ENCODE measurements around the gene BEND7.
"Not testable (repeated sequence)": the region's sequence is repeated elsewhere in the genome, so short reads cannot be mapped to it uniquely, and the experiment has no call there.

The BEND7 gene

DNA sequence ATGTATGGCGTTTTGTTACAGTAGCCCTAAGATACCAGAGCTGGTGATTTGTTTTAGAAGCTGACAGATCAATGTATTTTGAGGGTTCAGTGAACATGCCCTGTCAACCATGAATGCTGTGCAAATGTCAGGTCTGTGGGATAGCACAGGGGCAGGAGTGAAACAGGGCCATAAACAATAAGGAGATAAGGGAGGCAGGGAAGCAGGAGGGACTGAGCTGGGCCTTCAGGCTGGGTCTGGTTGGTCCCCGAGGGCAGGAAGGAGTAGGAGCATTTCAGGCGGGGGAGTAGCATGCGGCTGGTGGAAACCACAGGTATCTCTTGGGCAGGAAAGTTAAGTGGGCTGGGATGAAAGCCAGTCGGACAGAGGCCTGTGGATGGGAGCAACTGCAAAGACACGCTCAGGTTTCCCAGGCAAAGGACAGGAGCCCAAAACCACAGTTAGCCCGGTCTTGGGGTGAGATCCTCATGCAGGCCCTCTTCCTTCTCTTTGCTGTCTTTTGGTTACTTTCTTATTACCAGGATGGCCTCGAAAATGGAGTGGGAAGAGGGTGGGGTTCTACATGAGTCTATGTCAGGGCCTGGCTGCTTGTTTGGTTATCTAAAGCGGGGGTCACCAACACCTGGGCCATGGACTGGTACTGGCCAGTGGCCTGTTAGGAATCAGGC is 111.2 kb downstream of the BEND7 start:
- DNase-seq, result no peak

GRCh38 chr10:13416760-13417159 is 112.1 kb downstream of the BEND7 start:
- no peak for DNase-seq

GRCh38 chr10:13414855-13415254 is 114.0 kb downstream of the BEND7 start:
- no peak for DNase-seq

DNA sequence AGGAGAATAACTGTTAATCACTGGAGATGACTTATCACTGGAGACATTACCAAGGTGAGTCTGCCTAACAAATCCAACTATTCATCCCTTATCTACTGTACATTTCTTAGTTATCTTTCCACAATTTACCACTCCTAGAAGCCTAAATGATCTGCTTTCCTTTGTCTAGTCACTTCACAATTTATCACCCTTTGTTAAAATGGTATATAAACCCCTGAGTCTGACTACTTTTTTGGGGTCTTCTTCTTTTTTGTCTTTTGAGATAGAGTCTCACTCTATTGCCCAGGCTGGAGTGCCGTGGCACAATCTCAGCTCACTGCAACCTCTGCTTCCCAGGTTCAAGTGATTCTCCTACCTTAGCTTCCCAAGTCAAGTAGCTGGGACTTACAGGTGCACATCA is 114.7 kb downstream of the BEND7 start:
- DNase-seq, result no peak

- no peak for DNase-seq
These were observed 115.9 kb downstream of the BEND7 start for GRCh38 chr10:13412894-13413293.

GRCh38 chr10:13404791-13405190 is 124.0 kb downstream of the BEND7 start:
- no peak for DNase-seq

GRCh38 chr10:13404305-13404759 is 124.5 kb downstream of the BEND7 start:
- no peak for DNase-seq

DNA sequence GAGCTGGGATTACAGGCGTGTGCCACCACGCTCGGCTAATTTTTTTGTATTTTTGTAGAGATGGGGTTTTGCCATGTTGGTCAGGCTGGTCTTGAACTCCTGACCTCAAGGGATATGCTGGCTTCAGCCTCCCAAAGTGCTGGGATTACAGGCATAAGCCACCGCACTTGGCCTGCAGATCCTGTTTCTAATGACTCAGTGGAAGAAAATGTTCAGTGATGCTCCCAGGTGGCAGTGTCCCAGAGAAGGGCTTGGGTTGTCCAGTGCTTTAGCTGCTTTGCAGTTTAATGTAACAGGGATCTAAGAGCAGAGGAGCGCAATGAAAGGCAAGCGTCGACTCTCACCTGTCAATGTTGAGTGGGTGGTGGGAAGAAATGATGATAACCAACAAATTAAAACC is 125.4 kb downstream of the BEND7 start:
- DNase-seq, result not testable (repeated sequence)

- no peak for DNase-seq
These were observed 126.8 kb downstream of the BEND7 start for GRCh38 chr10:13402021-13402420.

- DNase-seq, result no peak
These were observed 127.7 kb downstream of the BEND7 start for GRCh38 chr10:13401142-13401541.

DNA sequence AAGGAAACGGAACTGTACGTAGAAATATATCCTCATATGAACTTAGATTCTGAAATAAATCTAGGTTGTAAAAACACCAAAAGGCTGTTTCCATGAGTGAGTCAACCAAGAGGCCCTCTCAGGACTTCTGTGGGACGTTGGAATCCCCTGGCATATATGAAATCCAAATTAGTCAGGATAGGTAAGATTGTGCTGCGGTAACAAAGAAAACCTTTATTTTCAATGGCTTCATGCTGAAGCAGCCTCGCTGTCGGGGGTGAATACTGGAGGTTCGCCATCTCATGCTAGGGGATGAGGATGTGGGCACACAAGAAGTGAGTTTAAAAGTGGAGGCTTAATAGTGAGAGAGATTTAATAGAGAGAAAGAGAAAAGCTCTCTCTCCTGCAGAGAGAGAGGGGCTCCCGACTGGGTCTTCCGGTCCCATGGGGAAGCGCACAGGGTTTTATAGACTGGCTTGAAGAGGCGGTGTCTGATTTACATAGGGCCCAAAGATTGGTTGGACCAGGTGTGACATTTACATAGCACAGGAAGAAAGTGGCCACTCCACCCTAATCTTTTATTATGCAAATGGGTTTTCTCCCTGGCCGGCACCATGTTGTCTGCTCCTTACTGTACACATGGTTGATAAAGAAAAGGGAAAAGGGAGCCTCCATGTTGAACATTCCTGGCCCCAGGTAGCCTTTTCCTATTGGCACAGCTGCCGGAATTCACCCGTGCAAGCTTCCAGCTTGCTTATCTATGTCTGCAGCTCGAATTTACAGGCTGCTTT is 128.4 kb downstream of the BEND7 start:
- DNase-seq, result no peak

- no peak for DNase-seq
These were observed 129.1 kb downstream of the BEND7 start for GRCh38 chr10:13399752-13400151.

GRCh38 chr10:13399236-13399635 is 129.6 kb downstream of the BEND7 start:
- DNase-seq, result no peak

DNA sequence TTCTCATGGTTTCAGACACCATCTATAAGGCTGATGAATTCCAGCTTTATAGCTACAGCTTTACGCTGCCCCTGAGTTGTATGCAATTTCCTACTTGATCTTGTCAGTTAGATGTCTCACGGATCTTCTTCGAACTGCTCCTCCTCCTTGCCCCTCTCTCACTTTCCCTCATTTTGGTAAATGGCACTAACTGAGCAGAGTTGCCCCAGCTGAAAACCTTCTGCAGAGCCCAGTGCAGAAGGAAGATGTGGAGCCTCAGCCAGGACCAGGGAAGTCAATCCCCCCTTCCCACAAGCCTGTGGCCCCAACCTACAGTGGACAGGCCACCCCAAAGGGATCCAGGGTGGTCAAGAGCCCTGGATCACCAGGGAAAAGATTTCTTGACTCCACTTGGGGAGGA is 131.8 kb downstream of the BEND7 start:
- no peak for DNase-seq

DNA sequence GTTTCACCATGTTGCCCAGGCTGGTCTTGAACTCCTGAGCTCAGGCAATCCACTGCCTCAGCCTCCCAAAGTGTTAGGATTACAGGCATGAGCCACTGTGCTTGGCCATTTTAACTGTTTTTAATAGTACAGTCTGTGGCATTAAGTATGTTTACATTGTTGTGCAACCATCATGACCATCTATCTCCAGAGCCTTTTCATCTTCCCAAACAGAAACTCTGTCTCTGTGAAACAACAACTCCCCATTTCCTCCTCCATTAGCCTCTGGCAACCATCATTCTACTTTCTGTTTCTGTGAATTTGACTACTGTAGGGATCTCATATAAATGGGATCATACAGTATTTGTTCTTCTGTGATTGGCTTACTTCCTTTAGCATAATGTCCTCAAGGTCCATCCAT is 132.4 kb downstream of the BEND7 start:
- no peak for DNase-seq

DNA sequence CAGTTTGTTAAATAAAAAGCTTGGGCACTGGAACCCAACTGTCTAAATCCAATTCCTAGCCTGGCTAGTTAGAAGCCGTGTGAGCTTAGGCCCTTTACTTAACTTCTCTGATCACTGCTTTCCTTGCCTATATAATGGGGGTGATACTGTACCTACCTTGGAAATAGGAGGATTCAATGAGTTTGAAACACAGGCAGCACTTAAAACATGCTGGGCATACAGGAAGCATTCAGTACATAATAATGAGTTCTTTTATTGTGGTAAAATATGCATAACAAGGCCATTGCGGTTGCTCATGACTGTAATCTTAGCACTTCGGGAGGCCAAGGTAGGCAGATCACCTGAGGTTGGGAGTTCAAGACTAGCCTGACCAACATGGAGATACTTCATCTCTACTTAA is 133.3 kb downstream of the BEND7 start:
- DNase-seq, result no peak

DNA sequence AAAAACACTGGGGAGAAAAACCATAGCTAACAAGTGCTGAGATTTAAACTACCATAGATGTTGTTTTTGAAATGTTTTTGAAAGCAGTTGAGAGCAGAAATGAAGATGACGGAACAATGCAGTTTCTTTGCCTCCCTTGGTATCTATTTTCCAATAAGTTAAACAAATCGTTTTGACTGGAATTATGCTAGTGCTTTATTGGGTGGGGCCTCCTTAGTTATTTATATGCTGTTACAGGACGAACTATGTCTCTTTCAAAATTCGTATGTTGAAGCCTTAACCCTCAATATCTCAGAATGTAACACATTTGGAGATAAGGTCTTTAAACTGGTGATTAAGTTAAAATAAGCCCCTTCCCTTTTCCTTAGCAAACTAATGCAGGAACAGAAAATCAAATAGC is 135.2 kb downstream of the BEND7 start:
- DNase-seq, result no peak

GRCh38 chr10:13392701-13393100 is 136.1 kb downstream of the BEND7 start:
- DNase-seq, result no peak
